GM23338 (cell line): Measurements from ENCODE around the gene RTEL1. TPM values are rescaled to one million over a fixed set of nuclear protein-coding genes. Genes with fewer than 3 reads are reported as not detected.
A peak's percentile ranks its signal among the peaks of the same experiment; 100 is the strongest.

Experiments used
- ATAC-seq: fragments of 200-7000 bp; cut with Tn5 transposase; 3 replicates; pipeline ENCODE4 v1.9.1; 2020
- DNase-seq: peaks from one replicate; pipeline ENCODE4 v3.0.0-alpha.2; 2015; ENCODE audit warnings: low spot score
- H2AFZ ChIP-seq: fragments of 200-600 bp; sonication (generic); 2 replicates; pipeline ENCODE4 v1.8.0; 2016; ENCODE audit warnings: antibody characterized with exemption, mild to moderate bottlenecking, moderate library complexity
- H3F3A ChIP-seq: fragments of 200-600 bp; sonication (generic); replicated peaks from 2 replicates; pipeline ENCODE4 v1.8.0; 2017; ENCODE audit warnings: antibody characterized with exemption, mixed run types, low read depth
- H3K27ac ChIP-seq: fragments of 200-600 bp; sonication (generic); 2 replicates; pipeline ENCODE4 v1.6.1; 2016; ENCODE audit warnings: low read depth
- H3K27me3 ChIP-seq: fragments of 200-600 bp; sonication (generic); 2 replicates; pipeline ENCODE4 v1.8.0; 2016; ENCODE audit warnings: mild to moderate bottlenecking, mixed run types, moderate library complexity; ENCODE audit not compliant: insufficient read depth
- H3K36me3 ChIP-seq: fragments of 200-600 bp; sonication (generic); 2 replicates; pipeline ENCODE4 v1.8.0; 2016; ENCODE audit warnings: mild to moderate bottlenecking; ENCODE audit not compliant: insufficient read depth
- H3K4me1 ChIP-seq: fragments of 200-600 bp; sonication (generic); 2 replicates; pipeline ENCODE4 v1.8.0; 2016; ENCODE audit warnings: mild to moderate bottlenecking, moderate library complexity; ENCODE audit not compliant: insufficient read depth
- H3K4me2 ChIP-seq: fragments of 200-600 bp; sonication (generic); 2 replicates; pipeline ENCODE4 v1.7.1; 2017; ENCODE audit warnings: mixed run types
- H3K4me3 ChIP-seq: fragments of 200-600 bp; sonication (generic); 2 replicates; pipeline ENCODE4 v1.6.1; 2016; ENCODE audit warnings: mixed run types
- H3K79me2 ChIP-seq: fragments of 200-600 bp; sonication (generic); replicated peaks from 2 replicates; pipeline ENCODE4 v1.8.0; 2017; ENCODE audit warnings: mild to moderate bottlenecking; ENCODE audit not compliant: insufficient read depth
- H3K9me2 ChIP-seq: fragments of 200-600 bp; sonication (generic); 2 replicates; pipeline ENCODE4 v1.8.0; 2017; ENCODE audit not compliant: insufficient read depth
- H4K20me1 ChIP-seq: fragments of 200-600 bp; sonication (generic); replicated peaks from 2 replicates; pipeline ENCODE4 v1.8.0; 2017; ENCODE audit warnings: mild to moderate bottlenecking; ENCODE audit not compliant: insufficient read depth
- H3K27ac Mint-ChIP-seq: 2 replicates; pipeline ENCODE4 v1.8.0; 2020; ENCODE audit warnings: inconsistent platforms, mild to moderate bottlenecking, moderate library complexity, mixed read lengths
- H3K27me3 Mint-ChIP-seq: 3 replicates; pipeline ENCODE4 v1.8.0; 2022; ENCODE audit warnings: low read depth, mild to moderate bottlenecking, moderate library complexity, mixed read lengths, inconsistent platforms; ENCODE audit not compliant: insufficient read depth, poor library complexity
- H3K36me3 Mint-ChIP-seq: 3 replicates; pipeline ENCODE4 v1.8.0; 2021; ENCODE audit warnings: low read depth, mild to moderate bottlenecking, inconsistent platforms, moderate library complexity, mixed read lengths
- H3K4me1 Mint-ChIP-seq: 3 replicates; pipeline ENCODE4 v1.8.0; 2020; ENCODE audit warnings: mild to moderate bottlenecking, inconsistent platforms, mixed read lengths
- H3K4me3 Mint-ChIP-seq: 3 replicates; pipeline ENCODE4 v1.8.0; 2021; ENCODE audit warnings: moderate library complexity, mild to moderate bottlenecking, inconsistent platforms, mixed read lengths
- H3K9me3 Mint-ChIP-seq: 3 replicates; pipeline ENCODE4 v1.8.0; 2020; ENCODE audit warnings: moderate library complexity, mild to moderate bottlenecking, inconsistent platforms, mixed read lengths
- CREB1 ChIP-seq: fragments of 250-450 bp; sonication (Bioruptor Pico); IDR thresholded peaks from 2 replicates; pipeline ENCODE4 v1.5.0; 2020; ENCODE audit warnings: low read depth, mild to moderate bottlenecking, moderate library complexity
- EZH2 ChIP-seq: fragments of 200-600 bp; sonication (generic); IDR thresholded peaks from one replicate; pipeline ENCODE4 v1.8.0; 2017; ENCODE audit warnings: antibody characterized with exemption, mild to moderate bottlenecking, low read depth; ENCODE audit not compliant: unreplicated experiment
- EZH2phosphoT487 ChIP-seq: fragments of 200-600 bp; sonication (generic); IDR thresholded peaks from one replicate; pipeline ENCODE4 v1.8.1; 2018; ENCODE audit warnings: antibody characterized with exemption; ENCODE audit not compliant: unreplicated experiment
- JUNB ChIP-seq: IDR thresholded peaks from one replicate; pipeline ENCODE4 v1.6.1; 2016; ENCODE audit warnings: antibody characterized with exemption; ENCODE audit not compliant: unreplicated experiment
- POLR2AphosphoS5 ChIP-seq: IDR thresholded peaks from 2 replicates; pipeline ENCODE4 v1.6.1; 2016; ENCODE audit warnings: antibody characterized with exemption, low read depth
- STAT1 ChIP-seq: IDR thresholded peaks from one replicate; pipeline ENCODE4 v1.6.1; 2016; ENCODE audit warnings: antibody characterized with exemption; ENCODE audit not compliant: unreplicated experiment
- ZNF114 ChIP-seq: fragments of 250-450 bp; sonication (Bioruptor Pico); IDR thresholded peaks from 2 replicates; pipeline ENCODE4 v1.5.0; 2020; ENCODE audit warnings: mild to moderate bottlenecking, moderate library complexity
- ZNF331 ChIP-seq: fragments of 250-450 bp; sonication (Bioruptor Pico); IDR thresholded peaks from 2 replicates; pipeline ENCODE4 v1.5.0; 2020; ENCODE audit warnings: low read depth, mild to moderate bottlenecking, moderate library complexity
- ZNF462 ChIP-seq: fragments of 250-450 bp; sonication (Bioruptor Pico); IDR thresholded peaks from 2 replicates; pipeline ENCODE4 v1.5.0; 2020; ENCODE audit warnings: mild to moderate bottlenecking, moderate library complexity
- polyA plus RNA-seq: library from polyadenylated mRNA; unstranded; fragments of >200 nt; fragmentation: Nextera tagmentation; extraction: Ambion mirVana; gene quantifications from 2 replicates; pipeline ENCODE4 v1.2.1, GENCODE V29; 2016
- total RNA-seq: library from RNA; depleted of rRNA; stranded (reverse); fragments of >200 nt; shearing (Covaris generic); gene quantifications from 2 replicates; pipeline ENCODE4 v1.2.3, GENCODE V29; 2014
- TF ChIP-seq, protein P1 (sequence below), 2 experiments: fragments of 200-600 bp in 1 of 2; sonication (generic) in 1 of 2; conservative IDR thresholded peaks; 2 replicates each; pipeline versions ENCODE4 v1.5.1 to v1.6.1; 2016 to 2017; ENCODE audit warnings: antibody characterized with exemption in 2 of 2, low read depth in 2 of 2, mild to moderate bottlenecking in 2 of 2, moderate library complexity in 1 of 2
- TF ChIP-seq, protein P2 (sequence below): IDR thresholded peaks from 2 replicates; pipeline ENCODE4 v1.6.1; 2016; ENCODE audit warnings: antibody characterized with exemption

The RTEL1 gene
- total and polyA plus RNA-seq, 2 experiments from 2014 or later: 14.2 to 34.5 TPM

GRCh38 chr20:63641146-63641791, 16.8 kb upstream of the RTEL1 start (continued):
- TF ChIP-seq, protein P1, sequence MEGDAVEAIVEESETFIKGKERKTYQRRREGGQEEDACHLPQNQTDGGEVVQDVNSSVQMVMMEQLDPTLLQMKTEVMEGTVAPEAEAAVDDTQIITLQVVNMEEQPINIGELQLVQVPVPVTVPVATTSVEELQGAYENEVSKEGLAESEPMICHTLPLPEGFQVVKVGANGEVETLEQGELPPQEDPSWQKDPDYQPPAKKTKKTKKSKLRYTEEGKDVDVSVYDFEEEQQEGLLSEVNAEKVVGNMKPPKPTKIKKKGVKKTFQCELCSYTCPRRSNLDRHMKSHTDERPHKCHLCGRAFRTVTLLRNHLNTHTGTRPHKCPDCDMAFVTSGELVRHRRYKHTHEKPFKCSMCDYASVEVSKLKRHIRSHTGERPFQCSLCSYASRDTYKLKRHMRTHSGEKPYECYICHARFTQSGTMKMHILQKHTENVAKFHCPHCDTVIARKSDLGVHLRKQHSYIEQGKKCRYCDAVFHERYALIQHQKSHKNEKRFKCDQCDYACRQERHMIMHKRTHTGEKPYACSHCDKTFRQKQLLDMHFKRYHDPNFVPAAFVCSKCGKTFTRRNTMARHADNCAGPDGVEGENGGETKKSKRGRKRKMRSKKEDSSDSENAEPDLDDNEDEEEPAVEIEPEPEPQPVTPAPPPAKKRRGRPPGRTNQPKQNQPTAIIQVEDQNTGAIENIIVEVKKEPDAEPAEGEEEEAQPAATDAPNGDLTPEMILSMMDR (conservative IDR thresholded peaks at IDR 0.05; ENCODE audit: low read depth in 2 of 2): no peak
- TF ChIP-seq ZNF331 (CRISPR knock-in tag) (no peak), CREB1 (CRISPR knock-in tag) (no peak), STAT1 (no peak)

GRCh38 chr20:63641792-63642523, 16.2 kb upstream of the RTEL1 start:
- Histone ChIP-seq H3F3A (peaks cover 9% of the 10 kb centered on the region; the same call in 1 of the 2 replicates), H3K27me3 (no peaks in the 10 kb centered on the region), H3K9me2 (no peaks in the 10 kb centered on the region), H3K4me3 (peak overlapping the region; percentile 79), H3K27ac (peak overlapping the region; percentile 84), H4K20me1 (no peaks in the 10 kb centered on the region; the same call in 1 of the 2 replicates), H3K36me3 (no peaks in the 10 kb centered on the region), H3K4me2 (peak overlapping the region; percentile 89), H3K79me2 (no peaks in the 10 kb centered on the region), H3K4me1 (peaks cover 7% of the 10 kb centered on the region; the same call in 1 of the 2 replicates), H2AFZ (no peak overlapping the region)
- ATAC-seq (peak; percentile 74), DNase-seq (peak; percentile 96)
- Mint-ChIP-seq H3K4me3 (peak overlapping the region; percentile 80; the same call in 2 of the 3 replicates), H3K9me3 (no peaks in the 10 kb centered on the region), H3K4me1 (peaks cover 11% of the 10 kb centered on the region), H3K27me3 (peaks cover 14% of the 10 kb centered on the region), H3K27ac (no peak overlapping the region), H3K36me3 (peaks cover 3% of the 10 kb centered on the region; the same call in 2 of the 3 replicates)
- TF ChIP-seq EZH2phosphoT487: no peak
- TF ChIP-seq ZNF331 (CRISPR knock-in tag): no peak
- no peak for TF ChIP-seq STAT1
- TF ChIP-seq, protein P2, sequence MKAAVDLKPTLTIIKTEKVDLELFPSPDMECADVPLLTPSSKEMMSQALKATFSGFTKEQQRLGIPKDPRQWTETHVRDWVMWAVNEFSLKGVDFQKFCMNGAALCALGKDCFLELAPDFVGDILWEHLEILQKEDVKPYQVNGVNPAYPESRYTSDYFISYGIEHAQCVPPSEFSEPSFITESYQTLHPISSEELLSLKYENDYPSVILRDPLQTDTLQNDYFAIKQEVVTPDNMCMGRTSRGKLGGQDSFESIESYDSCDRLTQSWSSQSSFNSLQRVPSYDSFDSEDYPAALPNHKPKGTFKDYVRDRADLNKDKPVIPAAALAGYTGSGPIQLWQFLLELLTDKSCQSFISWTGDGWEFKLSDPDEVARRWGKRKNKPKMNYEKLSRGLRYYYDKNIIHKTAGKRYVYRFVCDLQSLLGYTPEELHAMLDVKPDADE: no peak
- TF ChIP-seq ZNF114 (CRISPR knock-in tag): no peak
- peak; percentile 67 for TF ChIP-seq POLR2AphosphoS5
- no peak for TF ChIP-seq ZNF462 (CRISPR knock-in tag)
- TF ChIP-seq CREB1 (CRISPR knock-in tag): no peak; the same call in 1 of the 2 replicates
- TF ChIP-seq JUNB: no peak
- no peak for TF ChIP-seq EZH2
